Astrocyte (in vitro differentiated cells and primary cell): ENCODE results near the gene SLC22A14. TPM values are rescaled to one million over a fixed set of nuclear protein-coding genes. Genes with fewer than 3 reads are reported as not detected.
A peak's percentile ranks its signal among the peaks of the same experiment; 100 is the strongest.
"Not testable (repeated sequence)": the region's sequence is repeated elsewhere in the genome, so short reads cannot be mapped to it uniquely, and the experiment has no call there.

Experiments used
- DNase-seq: peaks from one replicate; pipeline ENCODE4 v3.0.0-alpha.2; 2010; ENCODE audit warnings: low read depth
- FAIRE-seq: peaks from 2 replicates; lab custom pipeline; 2011; peaks lifted over from hg19 to GRCh38; lab: Jason Lieb, UNC
- H2AFZ ChIP-seq: 2 replicates; pipeline ENCODE4 v1.6.0; 2012; ENCODE audit warnings: low read depth, low read length, inconsistent platforms
- H3K27ac ChIP-seq: 2 replicates; pipeline ENCODE4 v1.5.1; 2011; ENCODE audit warnings: low read depth, low read length, inconsistent platforms
- H3K27me3 ChIP-seq: 2 replicates; pipeline ENCODE4 v1.6.0; 2011; ENCODE audit warnings: low read length, inconsistent platforms; ENCODE audit not compliant: insufficient read depth
- H3K36me3 ChIP-seq: 2 replicates; pipeline ENCODE4 v1.5.1; 2011; ENCODE audit warnings: low read length, inconsistent platforms; ENCODE audit not compliant: insufficient read depth
- H3K4me1 ChIP-seq: 2 replicates; pipeline ENCODE4 v1.5.1; 2011; ENCODE audit warnings: low read length, inconsistent platforms; ENCODE audit not compliant: insufficient read depth
- H3K4me2 ChIP-seq: 2 replicates; pipeline ENCODE4 v1.6.0; 2012; ENCODE audit warnings: low read length, inconsistent platforms
- H3K4me3 ChIP-seq: 2 replicates; pipeline ENCODE4 v1.5.1; 2011; ENCODE audit warnings: low read depth, mild to moderate bottlenecking, low read length, inconsistent platforms; ENCODE audit not compliant: insufficient read depth
- H3K79me2 ChIP-seq: 2 replicates; pipeline ENCODE4 v1.6.0; 2012; ENCODE audit warnings: mild to moderate bottlenecking, low read length, inconsistent platforms; ENCODE audit not compliant: insufficient read depth
- H3K9ac ChIP-seq: 2 replicates; pipeline ENCODE4 v1.6.0; 2012; ENCODE audit warnings: mild to moderate bottlenecking, low read length, inconsistent platforms
- H3K9me3 ChIP-seq: 2 replicates; pipeline ENCODE4 v1.5.1; 2012; ENCODE audit warnings: low read depth, mild to moderate bottlenecking, low read length, inconsistent platforms; ENCODE audit not compliant: insufficient read depth
- H4K20me1 ChIP-seq: 2 replicates; pipeline ENCODE4 v1.6.0; 2012; ENCODE audit warnings: low read length, inconsistent platforms; ENCODE audit not compliant: insufficient read depth
- H3K27ac Mint-ChIP-seq: one replicate; pipeline ENCODE4 v1.8.0; 2021; ENCODE audit warnings: mild to moderate bottlenecking, mixed read lengths; ENCODE audit not compliant: unreplicated experiment
- H3K27me3 Mint-ChIP-seq: one replicate; pipeline ENCODE4 v1.8.0; 2021; ENCODE audit warnings: low read depth, mixed read lengths; ENCODE audit not compliant: unreplicated experiment
- H3K36me3 Mint-ChIP-seq: one replicate; pipeline ENCODE4 v1.8.0; 2021; ENCODE audit warnings: low read depth, mixed read lengths; ENCODE audit not compliant: unreplicated experiment
- H3K4me1 Mint-ChIP-seq: one replicate; pipeline ENCODE4 v1.8.0; 2021; ENCODE audit warnings: low read depth, mixed read lengths; ENCODE audit not compliant: unreplicated experiment
- H3K4me3 Mint-ChIP-seq: one replicate; pipeline ENCODE4 v1.8.0; 2021; ENCODE audit warnings: mild to moderate bottlenecking, moderate library complexity, mixed read lengths; ENCODE audit not compliant: unreplicated experiment
- H3K9me3 Mint-ChIP-seq: one replicate; pipeline ENCODE4 v1.8.0; 2021; ENCODE audit warnings: mild to moderate bottlenecking, mixed read lengths; ENCODE audit not compliant: unreplicated experiment
- EZH2 ChIP-seq: IDR thresholded peaks from 2 replicates; pipeline ENCODE4 v1.6.1; 2012; ENCODE audit warnings: mild to moderate bottlenecking, low read length, inconsistent platforms; ENCODE audit not compliant: insufficient read depth
- total RNA-seq: library from RNA; stranded (reverse); gene quantifications from 2 replicates; pipeline ENCODE4 v1.2.1, GENCODE V29; 2021
- TF ChIP-seq, protein P1 (sequence below): IDR thresholded peaks from 2 replicates; pipeline ENCODE4 v1.5.1; 2011; ENCODE audit warnings: low read depth, mild to moderate bottlenecking, inconsistent platforms, low read length, moderate library complexity; ENCODE audit not compliant: insufficient read depth

SLC22A14 gene
- total RNA-seq, 1 donor from 2014 or later: 0.45 TPM

- Mint-ChIP-seq H3K36me3 (peaks cover 28% of the 10 kb centered on the region), H3K27ac (no peak overlapping the region), H3K4me3 (no peak overlapping the region), H3K9me3 (no peaks in the 10 kb centered on the region), H3K27me3 (no peaks in the 10 kb centered on the region), H3K4me1 (no peaks in the 10 kb centered on the region)
- Histone ChIP-seq H3K27me3 (no peaks in the 10 kb centered on the region), H3K4me2 (no peak overlapping the region), H3K4me1 (no peaks in the 10 kb centered on the region), H3K27ac (no peak overlapping the region), H2AFZ (no peak overlapping the region), H3K36me3 (no peaks in the 10 kb centered on the region), H3K9me3 (no peaks in the 10 kb centered on the region), H4K20me1 (no peaks in the 10 kb centered on the region), H3K79me2 (no peaks in the 10 kb centered on the region), H3K9ac (no peak overlapping the region), H3K4me3 (no peak overlapping the region)
- peak; percentile 48 for DNase-seq
- TF ChIP-seq, protein P1, sequence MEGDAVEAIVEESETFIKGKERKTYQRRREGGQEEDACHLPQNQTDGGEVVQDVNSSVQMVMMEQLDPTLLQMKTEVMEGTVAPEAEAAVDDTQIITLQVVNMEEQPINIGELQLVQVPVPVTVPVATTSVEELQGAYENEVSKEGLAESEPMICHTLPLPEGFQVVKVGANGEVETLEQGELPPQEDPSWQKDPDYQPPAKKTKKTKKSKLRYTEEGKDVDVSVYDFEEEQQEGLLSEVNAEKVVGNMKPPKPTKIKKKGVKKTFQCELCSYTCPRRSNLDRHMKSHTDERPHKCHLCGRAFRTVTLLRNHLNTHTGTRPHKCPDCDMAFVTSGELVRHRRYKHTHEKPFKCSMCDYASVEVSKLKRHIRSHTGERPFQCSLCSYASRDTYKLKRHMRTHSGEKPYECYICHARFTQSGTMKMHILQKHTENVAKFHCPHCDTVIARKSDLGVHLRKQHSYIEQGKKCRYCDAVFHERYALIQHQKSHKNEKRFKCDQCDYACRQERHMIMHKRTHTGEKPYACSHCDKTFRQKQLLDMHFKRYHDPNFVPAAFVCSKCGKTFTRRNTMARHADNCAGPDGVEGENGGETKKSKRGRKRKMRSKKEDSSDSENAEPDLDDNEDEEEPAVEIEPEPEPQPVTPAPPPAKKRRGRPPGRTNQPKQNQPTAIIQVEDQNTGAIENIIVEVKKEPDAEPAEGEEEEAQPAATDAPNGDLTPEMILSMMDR: no peak
- no peak for TF ChIP-seq EZH2
- FAIRE-seq: peak; percentile 13
These were observed 2.0 kb downstream of the SLC22A14 start for GRCh38 chr3:38283810-38284755.

GRCh38 chr3:38284756-38285150 lies 2.7 kb downstream of the SLC22A14 start:
- FAIRE-seq (no peak), DNase-seq (no peak)
- H3K4me3 Mint-ChIP-seq: no peak overlapping the region
- H3K4me1 Mint-ChIP-seq: no peaks in the 10 kb centered on the region
- TF ChIP-seq EZH2: no peak
- Histone ChIP-seq H4K20me1 (no peaks in the 10 kb centered on the region), H3K27ac (no peak overlapping the region), H3K9me3 (no peaks in the 10 kb centered on the region), H3K36me3 (no peaks in the 10 kb centered on the region), H3K4me3 (no peak overlapping the region), H2AFZ (no peak overlapping the region), H3K79me2 (no peaks in the 10 kb centered on the region), H3K27me3 (no peaks in the 10 kb centered on the region), H3K4me1 (no peaks in the 10 kb centered on the region), H3K9ac (no peak overlapping the region), H3K4me2 (no peak overlapping the region)
- H3K9me3 Mint-ChIP-seq: no peaks in the 10 kb centered on the region
- no peak overlapping the region for H3K27ac Mint-ChIP-seq
- no peaks in the 10 kb centered on the region for H3K27me3 Mint-ChIP-seq
- H3K36me3 Mint-ChIP-seq: peaks cover 25% of the 10 kb centered on the region

DNA sequence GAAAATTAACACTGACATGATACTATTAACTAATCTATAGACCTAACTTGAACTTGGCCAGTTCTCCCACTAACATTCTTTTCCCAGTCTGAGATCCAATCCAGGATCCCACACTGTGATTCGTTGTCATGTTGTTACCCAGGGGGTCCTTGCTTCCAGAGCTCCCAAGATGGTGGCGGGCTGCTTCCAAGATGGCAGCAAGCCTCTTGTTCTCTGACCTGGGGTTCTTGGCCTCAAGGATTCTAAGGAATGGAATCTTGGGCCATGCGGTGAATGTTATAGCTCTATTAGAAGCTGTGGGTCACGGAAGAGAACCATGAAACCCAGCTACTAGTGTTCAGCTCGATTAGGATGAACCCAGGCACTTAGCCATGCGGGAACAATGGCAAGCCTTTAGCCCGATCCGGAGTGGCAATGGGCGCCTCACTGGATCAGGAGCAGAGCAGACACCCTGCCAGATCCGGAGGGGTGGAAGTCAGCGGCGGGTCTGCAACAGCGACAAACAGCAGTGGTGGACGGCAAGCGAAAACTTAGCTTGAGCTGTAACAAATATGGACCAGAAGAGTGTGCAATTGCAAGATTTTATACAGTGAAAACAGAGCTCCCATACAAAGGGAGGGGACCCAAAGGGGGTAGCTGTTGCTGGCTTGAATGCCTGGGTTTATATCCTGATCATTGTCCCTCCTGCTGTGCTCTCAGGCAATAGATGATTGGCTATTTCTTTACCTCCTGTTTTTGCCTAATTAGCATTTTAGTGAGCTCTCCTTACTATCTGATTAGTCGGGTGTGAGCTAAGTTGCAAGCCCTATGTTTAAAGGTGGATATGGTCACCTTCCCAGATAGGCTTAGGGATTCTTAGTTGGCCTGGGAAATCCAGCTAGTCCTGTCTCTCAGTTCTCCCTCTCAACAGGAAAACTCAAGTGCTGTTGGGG lies 7.5 kb downstream of the SLC22A14 start:
- H3K9ac ChIP-seq, H4K20me1 ChIP-seq, H3K27me3 ChIP-seq, H3K4me1 ChIP-seq, H3K9me3 ChIP-seq, H3K4me2 ChIP-seq, DNase-seq, H3K9me3 Mint-ChIP-seq, H3K4me1 Mint-ChIP-seq, H3K27me3 Mint-ChIP-seq, H3K27ac ChIP-seq, H2AFZ ChIP-seq, FAIRE-seq, H3K36me3 ChIP-seq, H3K4me3 Mint-ChIP-seq, H3K36me3 Mint-ChIP-seq, H3K79me2 ChIP-seq, H3K27ac Mint-ChIP-seq, H3K4me3 ChIP-seq: not testable (repeated sequence)

DNA sequence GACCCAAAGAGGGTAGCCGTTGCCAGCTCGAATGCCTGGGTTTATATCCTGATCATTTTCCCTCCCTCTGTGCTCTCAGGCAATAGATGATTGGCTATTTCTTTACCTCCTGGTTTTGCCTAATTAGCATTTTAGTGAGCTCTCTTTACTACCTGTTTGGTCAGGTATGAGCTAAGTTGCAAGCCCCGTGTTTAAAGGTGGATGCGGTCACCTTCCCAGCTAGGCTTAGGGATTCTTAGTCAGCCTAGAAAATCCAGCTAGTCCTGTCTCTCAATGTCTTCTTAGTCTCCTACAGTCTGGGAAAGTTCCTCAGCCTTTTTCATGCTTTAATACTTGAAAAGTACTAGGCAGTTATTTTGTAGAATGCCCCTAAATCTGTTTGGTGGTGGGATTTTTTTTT lies 15.0 kb downstream of the SLC22A14 start:
- H3K36me3 Mint-ChIP-seq, H3K4me1 Mint-ChIP-seq, H2AFZ ChIP-seq, H3K4me3 ChIP-seq, H3K4me1 ChIP-seq, H3K36me3 ChIP-seq, H3K4me3 Mint-ChIP-seq, H4K20me1 ChIP-seq, H3K27me3 ChIP-seq, H3K27ac ChIP-seq, DNase-seq, H3K9me3 Mint-ChIP-seq, FAIRE-seq, H3K79me2 ChIP-seq, H3K9me3 ChIP-seq, H3K9ac ChIP-seq, H3K27ac Mint-ChIP-seq, H3K4me2 ChIP-seq, H3K27me3 Mint-ChIP-seq: not testable (repeated sequence)
